GM12801 (cell line): ENCODE measurements around the gene PLA2G1B.

ENCODE experiments used
- CTCF ChIP-seq: IDR thresholded peaks from one replicate; pipeline ENCODE4 v1.5.1; 2011; ENCODE audit warnings: control low read depth; ENCODE audit not compliant: insufficient read length; ENCODE audit errors: extremely low read depth

Gene PLA2G1B

GRCh38 chr12:120286768-120287490 is 40.6 kb downstream of the PLA2G1B start:
- no peak for TF ChIP-seq CTCF

- TF ChIP-seq CTCF = no peak
Observed at GRCh38 chr12:120284381-120284780, 43.2 kb downstream of the PLA2G1B start.

- no peak for TF ChIP-seq CTCF
Observed at GRCh38 chr12:120283318-120283717, 44.3 kb downstream of the PLA2G1B start.

GRCh38 chr12:120278137-120279069 is 49.2 kb downstream of the PLA2G1B start:
- TF ChIP-seq CTCF = no peak

GRCh38 chr12:120276734-120277133 is 50.8 kb downstream of the PLA2G1B start:
- no peak for TF ChIP-seq CTCF
